Hematopoietic multipotent progenitor cell treated with erythropoietin and hydrocortisone succinate and interleukin-3 and kit ligand, for 8 days (in vitro differentiated cells): ENCODE data around the gene MGLL.

ENCODE experiments used
- DNase-seq: peaks from one replicate; pipeline ENCODE4 v3.0.0-alpha.2; 2015

The MGLL gene

DNA sequence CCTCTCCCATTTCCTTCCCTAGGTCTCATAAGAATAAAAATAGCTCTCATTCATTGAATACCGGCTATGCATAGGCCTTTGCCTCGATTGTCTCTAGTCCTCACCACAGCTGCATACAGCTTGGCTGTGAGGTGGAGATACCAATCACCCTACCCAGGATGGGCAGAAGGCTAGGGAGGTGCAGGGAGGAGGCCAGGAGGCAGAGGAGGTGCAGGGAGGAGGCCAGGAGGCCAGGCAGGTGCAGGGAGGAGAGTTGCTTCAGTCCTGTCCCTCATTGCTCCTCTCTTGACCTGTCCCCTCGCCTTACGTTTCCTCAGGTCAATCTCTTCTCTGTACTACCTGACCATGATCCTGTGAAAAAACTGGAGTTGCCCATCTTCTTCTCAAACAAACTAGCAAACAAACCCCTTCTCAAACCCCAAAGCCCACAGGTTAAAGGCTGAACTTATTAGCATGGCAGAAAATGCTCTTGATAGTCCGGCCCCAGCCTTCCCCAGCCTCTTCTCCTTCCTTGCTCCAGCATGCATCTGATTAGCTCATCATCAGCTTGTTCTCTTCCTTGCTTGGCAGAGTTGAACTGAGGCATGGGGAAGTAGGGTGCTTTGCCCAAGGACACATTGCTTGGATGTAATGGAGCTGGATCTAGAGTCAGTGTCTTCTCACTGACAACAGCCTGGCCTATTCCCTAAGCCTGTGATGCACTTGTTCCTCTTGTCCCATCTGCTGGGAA lies 177.5 kb downstream of the MGLL start:
- no peak for DNase-seq

DNA sequence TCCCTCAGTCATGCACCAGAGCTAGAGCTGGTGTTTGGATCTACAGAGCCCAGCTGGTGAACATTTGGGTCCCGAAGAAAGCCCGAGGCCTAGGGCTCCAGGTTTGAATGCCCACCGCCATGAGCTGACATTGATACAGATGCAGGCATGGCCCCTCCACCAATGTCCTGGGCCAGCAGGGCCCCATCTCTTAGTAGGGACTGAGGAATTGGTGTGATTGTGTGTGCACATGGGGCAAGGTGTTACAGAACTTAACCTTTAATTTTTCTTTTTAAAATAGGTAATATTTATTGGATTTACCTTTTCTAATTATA lies 182.3 kb downstream of the MGLL start:
- no peak for DNase-seq

DNA sequence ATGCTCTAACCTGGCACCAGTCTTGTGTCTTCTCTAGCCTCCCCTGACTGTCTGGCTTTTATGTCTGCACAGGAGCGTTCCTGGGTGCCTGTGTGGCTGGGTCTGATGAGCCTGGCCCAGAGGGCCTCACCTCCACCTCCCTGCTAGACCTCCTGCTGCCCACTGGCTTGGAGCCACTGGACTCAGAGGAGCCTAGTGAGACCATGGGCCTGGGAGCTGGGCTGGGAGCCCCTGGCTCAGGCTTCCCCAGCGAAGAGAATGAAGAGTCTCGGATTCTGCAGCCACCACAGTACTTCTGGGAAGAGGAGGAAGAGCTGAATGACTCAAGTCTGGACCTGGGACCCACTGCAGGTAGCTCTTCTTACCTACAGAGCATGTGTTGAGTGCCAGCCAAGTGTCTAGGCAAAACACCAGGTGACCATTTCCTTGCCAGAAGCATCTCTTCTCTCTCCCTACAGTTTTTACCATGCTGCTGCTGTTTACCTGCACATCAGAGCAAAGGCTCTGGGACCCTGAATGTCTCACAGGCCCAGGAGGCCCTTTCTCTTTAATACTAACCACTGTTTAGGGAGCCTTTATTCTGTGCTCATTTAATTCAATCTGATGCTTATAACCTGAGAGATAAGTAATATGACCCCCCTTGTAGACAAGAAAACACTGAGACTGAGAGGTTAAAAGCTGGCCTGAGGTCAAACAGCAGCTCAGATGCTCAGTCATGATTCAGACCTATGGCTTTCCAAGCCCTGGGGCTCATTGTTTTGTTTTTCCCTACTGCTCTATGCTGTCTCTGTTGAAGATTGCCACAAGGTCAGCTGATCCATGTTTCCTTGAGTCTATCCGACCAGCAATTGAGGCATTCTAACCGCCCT lies 182.9 kb downstream of the MGLL start:
- no peak for DNase-seq
